NT2/D1 (cell line): Measurements from ENCODE around the gene HRH2.
"Not testable (repeated sequence)": the region's sequence is repeated elsewhere in the genome, so short reads cannot be mapped to it uniquely, and the experiment has no call there.

Experiments
- DNase-seq: peaks from one replicate; pipeline ENCODE4 v3.0.0-alpha.2; 2011; ENCODE audit warnings: low read depth, low spot score
- H3K27me3 ChIP-seq: 2 replicates; pipeline ENCODE4 v1.6.0; 2011; ENCODE audit warnings: mild to moderate bottlenecking; ENCODE audit not compliant: insufficient read length, insufficient read depth
- H3K36me3 ChIP-seq: 2 replicates; pipeline ENCODE4 v1.6.1; 2011; ENCODE audit warnings: mild to moderate bottlenecking, low read length, mixed read lengths; ENCODE audit not compliant: insufficient read depth, insufficient read length
- H3K4me1 ChIP-seq: 2 replicates; pipeline ENCODE4 v1.5.1; 2011; ENCODE audit not compliant: insufficient read depth, insufficient read length
- H3K4me3 ChIP-seq: 2 replicates; pipeline ENCODE4 v1.5.1; 2011; ENCODE audit warnings: low read depth; ENCODE audit not compliant: insufficient read length
- H3K9ac ChIP-seq: 2 replicates; pipeline ENCODE4 v1.6.0; 2011; ENCODE audit warnings: low read depth; ENCODE audit not compliant: insufficient read length
- H3K9me3 ChIP-seq: 2 replicates; pipeline ENCODE4 v1.5.1; 2011; ENCODE audit warnings: mild to moderate bottlenecking, low read length; ENCODE audit not compliant: insufficient read depth
- SUZ12 ChIP-seq: IDR thresholded peaks from 2 replicates; pipeline ENCODE4 v1.6.1; 2011; ENCODE audit not compliant: insufficient read length, insufficient read depth; ENCODE audit errors: extremely low read depth
- YY1 ChIP-seq: IDR thresholded peaks from 2 replicates; pipeline ENCODE4 v1.6.1; 2011; ENCODE audit not compliant: insufficient read length, insufficient read depth
- ZNF274 ChIP-seq: IDR thresholded peaks from 2 replicates; pipeline ENCODE4 v1.6.1; 2011; ENCODE audit warnings: mild to moderate bottlenecking, low read depth, low read length

HRH2 gene

DNA sequence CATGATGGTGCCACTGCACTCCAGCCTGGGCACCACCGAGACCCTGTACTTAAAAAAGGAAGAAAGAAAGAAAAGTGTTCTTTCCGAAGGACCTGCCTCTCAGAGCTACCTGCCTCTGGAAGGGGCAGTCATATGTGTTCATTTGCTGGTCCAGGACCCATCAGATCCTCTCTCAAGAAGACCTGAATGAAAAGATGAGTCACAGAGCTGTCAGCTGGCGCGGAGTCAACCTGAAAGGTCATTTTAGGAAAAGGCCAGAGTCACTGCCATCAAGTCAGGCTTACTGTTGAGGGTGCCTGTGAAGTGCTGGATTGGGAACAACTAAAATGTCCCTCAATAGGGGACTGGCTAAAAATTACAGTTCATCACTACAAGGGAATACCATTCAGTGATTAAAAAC lies 14.9 kb upstream of the HRH2 start:
- Histone ChIP-seq H3K36me3 (no peaks in the 10 kb centered on the region), H3K9ac (no peak overlapping the region), H3K4me3 (no peak overlapping the region), H3K9me3 (peaks cover 11% of the 10 kb centered on the region; the same call in 1 of the 2 replicates), H3K4me1 (peaks cover 10% of the 10 kb centered on the region), H3K27me3 (no peaks in the 10 kb centered on the region)
- DNase-seq: no peak
- TF ChIP-seq ZNF274 (no peak), SUZ12 (no peak), YY1 (no peak)

DNA sequence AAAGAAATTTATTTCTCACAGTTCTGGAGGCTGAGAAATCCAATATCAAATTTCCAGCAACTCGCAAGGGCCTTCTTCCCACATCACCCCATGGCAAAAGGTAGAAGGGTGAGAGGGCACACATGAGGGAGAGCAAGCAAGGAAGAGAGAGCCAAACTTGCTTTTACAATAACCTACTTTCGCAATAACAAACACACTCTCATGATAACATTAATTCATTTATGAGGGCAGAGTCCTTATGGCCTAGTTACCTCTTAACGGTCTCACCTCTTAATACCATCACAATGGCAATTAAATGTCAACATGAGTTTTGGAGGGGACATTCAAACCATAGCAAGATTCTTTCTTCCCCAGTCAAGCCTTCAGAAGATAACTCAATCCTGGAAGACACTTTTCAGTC lies 11.6 kb upstream of the HRH2 start:
- Histone ChIP-seq H3K9ac (no peak overlapping the region), H3K36me3 (no peaks in the 10 kb centered on the region), H3K4me1 (no peaks in the 10 kb centered on the region), H3K4me3 (no peak overlapping the region), H3K27me3 (no peaks in the 10 kb centered on the region), H3K9me3 (peaks cover 43% of the 10 kb centered on the region)
- TF ChIP-seq SUZ12 (no peak), ZNF274 (no peak), YY1 (no peak)
- DNase-seq: no peak

DNA sequence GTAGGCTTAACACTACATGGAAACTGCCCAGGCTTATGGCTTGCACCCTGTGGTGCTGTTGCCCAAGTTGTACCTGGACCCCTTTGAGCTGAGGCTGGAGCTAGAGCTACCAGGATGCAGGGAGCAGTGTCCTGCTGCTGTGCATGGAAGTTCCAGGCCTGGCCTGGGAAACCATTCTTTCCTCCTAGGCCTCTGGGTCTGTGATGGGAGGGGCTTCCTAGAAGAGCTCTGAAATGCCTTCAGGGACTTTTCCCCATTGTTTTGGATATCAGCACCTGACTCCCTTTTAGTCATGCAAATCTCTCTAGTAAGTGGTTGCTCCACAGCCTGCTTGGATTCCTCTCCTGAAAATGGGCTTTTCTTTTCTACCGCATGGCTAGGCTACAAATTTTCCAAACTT lies 7.9 kb upstream of the HRH2 start:
- H3K36me3 ChIP-seq: no peaks in the 10 kb centered on the region
- TF ChIP-seq YY1: no peak
- TF ChIP-seq ZNF274: no peak
- no peak for TF ChIP-seq SUZ12
- DNase-seq: peak; percentile 42
- no peaks in the 10 kb centered on the region for H3K4me1 ChIP-seq
- H3K27me3 ChIP-seq: no peaks in the 10 kb centered on the region
- H3K4me3 ChIP-seq: no peak overlapping the region
- H3K9ac ChIP-seq: no peak overlapping the region
- H3K9me3 ChIP-seq: peaks cover 50% of the 10 kb centered on the region

DNA sequence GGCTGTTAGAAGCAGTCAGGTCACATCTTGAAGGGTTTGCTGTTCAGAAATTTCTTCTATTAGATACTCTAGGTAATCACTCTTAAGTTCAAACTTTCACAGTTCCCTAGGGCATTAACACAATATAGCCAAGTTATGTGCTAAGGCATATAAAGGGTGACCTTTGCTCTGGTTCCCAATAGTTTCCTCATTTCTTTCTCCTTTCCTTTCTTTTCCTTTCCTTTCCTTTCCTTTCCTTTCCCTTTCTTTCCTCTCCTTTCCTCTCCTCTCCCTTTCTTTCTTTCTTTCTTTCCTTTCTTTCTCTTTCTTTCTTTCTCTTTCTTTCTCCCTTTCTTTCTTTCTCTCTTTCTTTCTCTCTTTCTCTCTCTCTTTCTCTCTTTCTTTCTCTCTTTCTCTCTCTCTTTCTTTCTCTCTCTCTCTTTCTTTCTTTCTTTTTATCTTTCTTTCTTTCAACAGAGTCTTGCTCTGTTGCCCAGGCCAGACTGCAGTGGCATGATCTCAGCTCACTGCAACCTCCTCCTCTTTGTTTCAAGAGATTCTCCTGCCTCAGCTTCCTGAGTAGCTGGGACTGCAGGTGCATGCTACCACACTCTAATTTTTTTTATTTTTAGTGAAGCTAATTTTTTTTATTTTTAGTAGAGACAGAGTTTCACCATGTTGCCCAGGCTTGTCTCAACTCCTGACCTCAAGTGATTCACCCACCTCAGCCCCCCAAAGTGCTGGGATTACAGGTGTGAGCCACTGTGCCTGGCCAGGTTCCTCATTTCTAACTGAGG lies 7.3 kb upstream of the HRH2 start:
- not testable (repeated sequence) for H3K27me3 ChIP-seq, DNase-seq, H3K9ac ChIP-seq

DNA sequence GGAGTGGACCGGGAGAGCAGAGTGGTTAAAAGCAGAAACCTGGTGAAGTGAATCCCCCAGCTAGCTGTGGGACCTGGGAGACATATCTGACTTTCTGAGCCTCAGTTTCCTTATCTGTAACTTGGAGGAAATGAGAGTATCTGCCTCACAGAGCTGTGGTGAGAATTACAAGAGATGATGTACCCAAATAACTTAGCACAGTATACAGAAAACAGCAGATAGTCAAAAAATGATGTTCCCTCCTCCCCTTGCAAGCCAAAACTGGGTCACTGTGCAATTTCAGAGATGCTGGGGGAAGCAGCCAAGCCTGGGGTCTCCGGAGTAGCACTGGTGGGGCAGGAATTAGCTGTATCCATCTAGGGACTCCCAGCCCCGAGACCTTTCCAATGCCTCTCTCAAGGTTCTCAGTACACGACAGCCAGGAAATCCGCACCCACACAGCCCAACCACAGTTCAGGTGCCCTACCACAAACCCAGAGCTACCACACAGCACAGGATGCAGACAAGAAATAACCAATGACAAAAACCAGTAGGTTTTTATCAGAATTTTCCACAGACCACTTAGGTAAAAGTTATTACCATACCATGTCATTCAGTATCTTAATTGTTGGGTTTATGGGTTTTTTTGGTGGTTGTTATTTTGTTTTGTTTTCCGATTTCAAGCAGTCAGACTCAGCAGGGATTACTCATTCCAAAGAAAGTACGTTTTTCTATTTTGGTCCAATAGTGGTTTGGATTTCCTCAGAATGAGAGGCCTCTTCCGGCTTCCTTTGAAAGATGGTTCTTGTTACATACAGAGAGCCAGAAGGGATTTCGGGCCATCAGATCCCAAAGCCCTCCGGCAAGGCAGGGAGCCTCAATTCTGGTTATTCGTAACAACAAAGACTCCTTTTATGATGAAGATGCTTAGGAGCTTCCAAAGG lies 4.9 kb upstream of the HRH2 start:
- Histone ChIP-seq H3K4me3 (no peak overlapping the region), H3K36me3 (no peaks in the 10 kb centered on the region), H3K9ac (no peak overlapping the region), H3K27me3 (peaks cover 14% of the 10 kb centered on the region), H3K4me1 (no peaks in the 10 kb centered on the region), H3K9me3 (peaks cover 38% of the 10 kb centered on the region)
- DNase-seq: no peak
- no peak for TF ChIP-seq SUZ12
- no peak for TF ChIP-seq YY1
- no peak for TF ChIP-seq ZNF274

More for the DNA sequence above, 7.3 kb upstream of the HRH2 start:
- not testable (repeated sequence) for H3K4me1 ChIP-seq, H3K36me3 ChIP-seq, H3K4me3 ChIP-seq
- H3K9me3 ChIP-seq: peaks cover 50% of the 10 kb centered on the region

DNA sequence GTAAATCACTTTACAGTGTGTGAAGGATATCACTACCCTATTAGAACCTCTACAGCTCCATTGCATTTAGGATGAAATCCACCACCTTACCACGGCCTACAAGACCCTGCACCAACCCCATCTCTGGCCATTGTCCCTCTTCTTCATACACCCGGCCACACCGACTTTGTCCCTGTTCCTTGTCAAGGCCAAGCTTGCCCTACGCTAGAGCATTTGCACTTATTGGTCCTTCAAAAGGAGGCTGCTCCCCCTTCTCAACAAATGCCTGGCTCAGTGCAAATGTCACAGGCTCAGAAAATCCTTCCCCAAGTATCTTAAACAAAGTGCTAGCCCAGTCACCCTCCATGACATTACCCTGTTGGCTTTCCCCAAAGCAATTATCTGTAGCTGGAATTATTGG lies 4.1 kb upstream of the HRH2 start:
- Histone ChIP-seq H3K4me1 (peaks cover 1% of the 10 kb centered on the region), H3K4me3 (no peak overlapping the region), H3K9me3 (peaks cover 31% of the 10 kb centered on the region), H3K27me3 (peaks cover 21% of the 10 kb centered on the region), H3K9ac (no peak overlapping the region), H3K36me3 (no peaks in the 10 kb centered on the region)
- TF ChIP-seq ZNF274: no peak
- no peak for TF ChIP-seq SUZ12
- TF ChIP-seq YY1: no peak
- no peak for DNase-seq

DNA sequence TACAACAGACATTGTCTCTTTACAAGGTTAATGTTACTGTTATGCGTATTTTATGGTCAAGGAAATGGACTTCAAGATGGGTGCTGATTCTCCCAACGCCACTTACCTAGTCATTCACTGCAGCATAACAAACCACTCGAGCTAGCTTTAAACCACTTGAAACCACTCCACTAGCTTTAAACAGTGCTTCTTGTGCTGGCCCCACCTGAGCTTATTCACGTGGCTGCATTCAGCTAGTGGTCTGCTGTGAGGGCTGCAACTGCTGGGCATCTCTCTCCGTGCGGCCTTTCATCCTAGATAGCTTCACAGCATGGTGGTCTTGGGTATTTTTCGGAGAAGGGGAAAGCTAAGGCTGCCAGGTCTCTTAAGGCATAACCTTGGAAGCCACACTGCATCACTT lies 3.5 kb upstream of the HRH2 start:
- DNase-seq: no peak
- no peak overlapping the region for H3K9ac ChIP-seq
- no peak overlapping the region for H3K4me3 ChIP-seq
- H3K4me1 ChIP-seq: peaks cover 4% of the 10 kb centered on the region
- peaks cover 25% of the 10 kb centered on the region for H3K9me3 ChIP-seq
- peaks cover 27% of the 10 kb centered on the region for H3K27me3 ChIP-seq
- no peak for TF ChIP-seq ZNF274
- no peak for TF ChIP-seq YY1
- no peak for TF ChIP-seq SUZ12
- H3K36me3 ChIP-seq: no peaks in the 10 kb centered on the region
